ENCODE results near the gene OR10D3. TPM values are rescaled to one million over a fixed set of nuclear protein-coding genes. Genes with fewer than 3 reads are reported as not detected.

OR10D3 gene
- polyA plus RNA-seq, 1 donor (not counting 4 experiments of a cell fraction or from before 2014, with no cell fraction given) = not detected

DNA sequence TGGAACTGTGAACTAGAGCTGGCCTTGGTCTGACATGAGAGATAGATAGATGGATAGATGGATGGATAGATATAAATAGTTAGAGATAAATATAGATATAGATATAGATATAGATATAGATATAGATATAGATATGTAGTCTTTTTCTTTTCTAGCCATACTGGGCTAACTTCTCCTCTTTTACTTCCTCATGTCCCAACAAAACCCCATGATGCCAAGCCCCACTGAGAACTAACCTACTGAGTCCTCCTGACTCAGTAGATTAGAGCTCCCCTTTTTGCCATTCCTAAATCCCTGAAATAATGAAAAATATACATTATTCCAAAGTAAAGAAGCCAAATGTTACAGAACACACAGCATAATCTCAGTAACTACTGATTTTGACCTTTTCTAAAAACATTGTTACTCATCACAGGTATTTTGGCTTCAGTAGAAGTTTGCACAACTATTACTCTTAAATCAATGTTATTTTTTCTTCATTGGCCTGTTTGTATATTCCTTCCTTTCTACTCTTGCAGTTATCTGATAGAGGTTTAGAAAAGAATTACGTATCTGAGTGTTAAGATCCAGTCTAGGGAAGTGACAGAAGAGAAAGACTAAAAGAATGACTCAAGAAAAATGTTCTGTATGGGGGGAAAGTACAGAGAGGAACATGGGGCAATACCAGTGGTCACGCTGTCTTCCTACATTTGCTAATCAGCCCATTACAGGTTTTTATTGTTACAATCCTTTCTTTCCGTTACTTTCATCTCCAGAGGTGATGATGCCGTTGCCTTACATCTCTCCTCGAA, 6.0 kb upstream of the OR10D3 start:
- no peak for FAIRE-seq
- no peak overlapping the region for H2AFZ ChIP-seq (ENCODE audit: control insufficient read depth, low read length)
- H3K27me3 ChIP-seq (ENCODE audit: control insufficient read depth, extremely low read depth, insufficient read depth, low read length) = no peaks in the 10 kb centered on the region
- no peaks in the 10 kb centered on the region for H3K36me3 ChIP-seq (ENCODE audit: control insufficient read depth in 2 of 2, extremely low read depth in 1 of 2, insufficient read depth in 2 of 2, low read length in 2 of 2)
- no peak overlapping the region for H3K9ac ChIP-seq (ENCODE audit: control insufficient read depth, extremely low read depth, insufficient read depth, low read length)
- no peaks in the 10 kb centered on the region for H3K4me1 ChIP-seq (ENCODE audit: control insufficient read depth, extremely low read depth, insufficient read depth, low read length)
- H3K4me3 ChIP-seq (ENCODE audit: control insufficient read depth in 2 of 3, extremely low read depth in 1 of 3, insufficient read depth in 2 of 3, low read depth in 1 of 3, low read length in 3 of 3) = no peak overlapping the region
- no peak for DNase-seq (ENCODE audit: low read depth, low spot score)
- H3K27ac ChIP-seq (ENCODE audit: control insufficient read depth, insufficient read depth, low read length) = no peak overlapping the region
- no peak overlapping the region for H3K4me2 ChIP-seq (ENCODE audit: control insufficient read depth, extremely low read depth, insufficient read depth, low read depth, low read length)
- TF ChIP-seq, protein P1, sequence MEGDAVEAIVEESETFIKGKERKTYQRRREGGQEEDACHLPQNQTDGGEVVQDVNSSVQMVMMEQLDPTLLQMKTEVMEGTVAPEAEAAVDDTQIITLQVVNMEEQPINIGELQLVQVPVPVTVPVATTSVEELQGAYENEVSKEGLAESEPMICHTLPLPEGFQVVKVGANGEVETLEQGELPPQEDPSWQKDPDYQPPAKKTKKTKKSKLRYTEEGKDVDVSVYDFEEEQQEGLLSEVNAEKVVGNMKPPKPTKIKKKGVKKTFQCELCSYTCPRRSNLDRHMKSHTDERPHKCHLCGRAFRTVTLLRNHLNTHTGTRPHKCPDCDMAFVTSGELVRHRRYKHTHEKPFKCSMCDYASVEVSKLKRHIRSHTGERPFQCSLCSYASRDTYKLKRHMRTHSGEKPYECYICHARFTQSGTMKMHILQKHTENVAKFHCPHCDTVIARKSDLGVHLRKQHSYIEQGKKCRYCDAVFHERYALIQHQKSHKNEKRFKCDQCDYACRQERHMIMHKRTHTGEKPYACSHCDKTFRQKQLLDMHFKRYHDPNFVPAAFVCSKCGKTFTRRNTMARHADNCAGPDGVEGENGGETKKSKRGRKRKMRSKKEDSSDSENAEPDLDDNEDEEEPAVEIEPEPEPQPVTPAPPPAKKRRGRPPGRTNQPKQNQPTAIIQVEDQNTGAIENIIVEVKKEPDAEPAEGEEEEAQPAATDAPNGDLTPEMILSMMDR (optimal IDR thresholded peaks at IDR 0.05 in 1 of 3, IDR thresholded peaks at IDR 0.05 in 1 of 3, conservative IDR thresholded peaks at IDR 0.05 in 1 of 3; ENCODE audit: extremely low read depth in 1 of 3, insufficient read depth in 2 of 3, low read length in 3 of 3) = no peak
- no peak for TF ChIP-seq EZH2 (IDR thresholded peaks at IDR 0.05; ENCODE audit: low read length)
- dilution Hi-C loops (cut with MboI; ENCODE audit: extremely low pct_ligation_motif_present, low sequenced_read_pairs) = no loop called here
- H4K20me1 ChIP-seq (ENCODE audit: control insufficient read depth, extremely low read depth, insufficient read depth, low read length) = no peaks in the 10 kb centered on the region
- H3K79me2 ChIP-seq (ENCODE audit: control insufficient read depth, insufficient read depth, low read length) = no peaks in the 10 kb centered on the region
- H3K9me3 ChIP-seq (ENCODE audit: control insufficient read depth, low read depth, low read length) = no peaks in the 10 kb centered on the region
- no peaks in the 10 kb centered on the region for H3K9me1 ChIP-seq (ENCODE audit: control insufficient read depth, extremely low read depth, insufficient read depth, low read length)

DNA sequence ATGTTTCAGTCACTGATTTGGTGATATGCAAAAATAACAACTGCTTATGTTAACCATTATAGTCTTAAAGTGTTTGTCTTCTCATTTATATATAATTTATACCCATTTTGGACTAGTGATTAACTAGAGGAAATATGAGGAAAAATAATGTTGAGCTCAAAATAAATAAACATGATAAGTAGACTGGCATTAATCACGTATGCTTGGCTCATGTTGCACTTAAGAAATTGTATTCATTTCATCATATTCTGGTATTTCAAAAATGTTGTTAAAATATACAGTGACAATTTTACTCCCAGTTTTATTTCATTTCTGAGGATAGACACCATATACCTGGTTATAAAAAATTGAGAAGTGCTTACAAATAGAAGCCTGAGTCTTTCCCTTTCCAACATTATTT, 3.8 kb upstream of the OR10D3 start:
- no peaks in the 10 kb centered on the region for H3K36me3 ChIP-seq (ENCODE audit: control insufficient read depth in 2 of 2, extremely low read depth in 1 of 2, insufficient read depth in 2 of 2, low read length in 2 of 2)
- H3K9me3 ChIP-seq (ENCODE audit: control insufficient read depth, low read depth, low read length) = no peaks in the 10 kb centered on the region
- no peak for FAIRE-seq
- no peaks in the 10 kb centered on the region for H3K27me3 ChIP-seq (ENCODE audit: control insufficient read depth, extremely low read depth, insufficient read depth, low read length)
- no peak overlapping the region for H3K4me3 ChIP-seq (ENCODE audit: control insufficient read depth in 2 of 3, extremely low read depth in 1 of 3, insufficient read depth in 2 of 3, low read depth in 1 of 3, low read length in 3 of 3)
- H4K20me1 ChIP-seq (ENCODE audit: control insufficient read depth, extremely low read depth, insufficient read depth, low read length) = no peaks in the 10 kb centered on the region
- no peak for DNase-seq (ENCODE audit: low read depth, low spot score)
- H3K79me2 ChIP-seq (ENCODE audit: control insufficient read depth, insufficient read depth, low read length) = no peaks in the 10 kb centered on the region
- dilution Hi-C loops (cut with MboI; ENCODE audit: extremely low pct_ligation_motif_present, low sequenced_read_pairs) = no loop called here
- no peak overlapping the region for H2AFZ ChIP-seq (ENCODE audit: control insufficient read depth, low read length)
- no peak overlapping the region for H3K9ac ChIP-seq (ENCODE audit: control insufficient read depth, extremely low read depth, insufficient read depth, low read length)
- no peak overlapping the region for H3K4me2 ChIP-seq (ENCODE audit: control insufficient read depth, extremely low read depth, insufficient read depth, low read depth, low read length)
- no peak for TF ChIP-seq EZH2 (IDR thresholded peaks at IDR 0.05; ENCODE audit: low read length)
- TF ChIP-seq, protein P1 (optimal IDR thresholded peaks at IDR 0.05 in 1 of 3, IDR thresholded peaks at IDR 0.05 in 1 of 3, conservative IDR thresholded peaks at IDR 0.05 in 1 of 3; ENCODE audit: extremely low read depth in 1 of 3, insufficient read depth in 2 of 3, low read length in 3 of 3) = no peak
- no peak overlapping the region for H3K27ac ChIP-seq (ENCODE audit: control insufficient read depth, insufficient read depth, low read length)
- no peaks in the 10 kb centered on the region for H3K9me1 ChIP-seq (ENCODE audit: control insufficient read depth, extremely low read depth, insufficient read depth, low read length)
- H3K4me1 ChIP-seq (ENCODE audit: control insufficient read depth, extremely low read depth, insufficient read depth, low read length) = no peaks in the 10 kb centered on the region

All from keratinocyte (primary cell).